H1 (cell line): Measurements from ENCODE around the gene KLHL17.

Experiments
- EP300 ChIP-seq, 2 experiments: IDR thresholded peaks; 1 replicate in 1 of 2; 2 replicates in 1 of 2; pipeline ENCODE4 v1.6.1; 2011 to 2012; ENCODE audit warnings: low read depth in 2 of 2, low read length in 2 of 2, mild to moderate bottlenecking in 2 of 2, borderline replicate concordance in 1 of 2, inconsistent platforms in 1 of 2, moderate library complexity in 1 of 2
- EZH2 ChIP-seq: fragments of 200-600 bp; sonication (generic); IDR thresholded peaks from 2 replicates; pipeline ENCODE4 v1.7.1; 2012; ENCODE audit warnings: low read depth, mild to moderate bottlenecking, moderate library complexity, low read length, inconsistent platforms; ENCODE audit not compliant: severe bottlenecking
- GABPA ChIP-seq: IDR thresholded peaks from 2 replicates; pipeline ENCODE4 v1.6.1; 2011; ENCODE audit warnings: mild to moderate bottlenecking, low read length, moderate library complexity, borderline replicate concordance; ENCODE audit not compliant: insufficient read depth
- JUN ChIP-seq: IDR thresholded peaks from 2 replicates; pipeline ENCODE4 v1.6.1; 2011; ENCODE audit warnings: low read depth, mild to moderate bottlenecking, improper control_type of control experiment, low read length
- POLR2A ChIP-seq, 2 experiments: IDR thresholded peaks; 1 replicate in 1 of 2; 2 replicates in 1 of 2; pipeline ENCODE4 v1.6.1; 2011; ENCODE audit warnings: low read depth in 2 of 2, low read length in 2 of 2, mild to moderate bottlenecking in 2 of 2; ENCODE audit errors: control extremely low read depth in 1 of 2
- RAD21 ChIP-seq, 2 experiments: IDR thresholded peaks in 1 of 2; conservative IDR thresholded peaks in 1 of 2; 2 replicates each; pipeline ENCODE4 v1.6.1; 2011; ENCODE audit warnings: low read depth in 2 of 2, low read length in 2 of 2, improper control_type of control experiment in 1 of 2, inconsistent platforms in 1 of 2, mild to moderate bottlenecking in 1 of 2, moderate library complexity in 1 of 2
- RNF2 ChIP-seq: fragments of 200-900, 300-1000 bp; sonication (generic); IDR thresholded peaks from 2 replicates; pipeline ENCODE4 v1.7.1; 2016; ENCODE audit warnings: borderline replicate concordance, low read depth, mild to moderate bottlenecking, antibody characterized with exemption, low read length; ENCODE audit not compliant: poor library complexity, severe bottlenecking; ENCODE audit errors: missing control alignments
- TF ChIP-seq, protein P1 (sequence below), 3 experiments: IDR thresholded peaks; 1 replicate in 2 of 3; 2 replicates in 1 of 3; pipeline versions ENCODE4 v1.5.1 to v1.6.1; 2011; ENCODE audit warnings: low read length in 3 of 3, mild to moderate bottlenecking in 3 of 3, inconsistent platforms in 2 of 3, low read depth in 1 of 3, moderate library complexity in 1 of 3; ENCODE audit not compliant: insufficient read depth in 1 of 3; ENCODE audit errors: control extremely low read depth in 1 of 3

- no peak for TF ChIP-seq EZH2
- no peak for TF ChIP-seq JUN
- TF ChIP-seq POLR2A (IDR thresholded peaks at IDR 0.05; ENCODE audit: control extremely low read depth in 1 of 2, low read depth in 2 of 2, low read length in 2 of 2), result no peak
- TF ChIP-seq, protein P1, sequence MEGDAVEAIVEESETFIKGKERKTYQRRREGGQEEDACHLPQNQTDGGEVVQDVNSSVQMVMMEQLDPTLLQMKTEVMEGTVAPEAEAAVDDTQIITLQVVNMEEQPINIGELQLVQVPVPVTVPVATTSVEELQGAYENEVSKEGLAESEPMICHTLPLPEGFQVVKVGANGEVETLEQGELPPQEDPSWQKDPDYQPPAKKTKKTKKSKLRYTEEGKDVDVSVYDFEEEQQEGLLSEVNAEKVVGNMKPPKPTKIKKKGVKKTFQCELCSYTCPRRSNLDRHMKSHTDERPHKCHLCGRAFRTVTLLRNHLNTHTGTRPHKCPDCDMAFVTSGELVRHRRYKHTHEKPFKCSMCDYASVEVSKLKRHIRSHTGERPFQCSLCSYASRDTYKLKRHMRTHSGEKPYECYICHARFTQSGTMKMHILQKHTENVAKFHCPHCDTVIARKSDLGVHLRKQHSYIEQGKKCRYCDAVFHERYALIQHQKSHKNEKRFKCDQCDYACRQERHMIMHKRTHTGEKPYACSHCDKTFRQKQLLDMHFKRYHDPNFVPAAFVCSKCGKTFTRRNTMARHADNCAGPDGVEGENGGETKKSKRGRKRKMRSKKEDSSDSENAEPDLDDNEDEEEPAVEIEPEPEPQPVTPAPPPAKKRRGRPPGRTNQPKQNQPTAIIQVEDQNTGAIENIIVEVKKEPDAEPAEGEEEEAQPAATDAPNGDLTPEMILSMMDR (IDR thresholded peaks at IDR 0.05; ENCODE audit: control extremely low read depth in 1 of 3, insufficient read depth in 1 of 3, low read depth in 1 of 3, low read length in 3 of 3), result peak in 2 of 3 experiments; percentile 64 to 67; a peak in 3 of 4 replicates
- TF ChIP-seq RNF2, result no peak
- TF ChIP-seq EP300 (IDR thresholded peaks at IDR 0.05; ENCODE audit: borderline replicate concordance in 1 of 2, low read depth in 2 of 2, low read length in 2 of 2), result no peak
- TF ChIP-seq RAD21 (IDR thresholded peaks at IDR 0.05 in 1 of 2, conservative IDR thresholded peaks at IDR 0.05 in 1 of 2; ENCODE audit: low read depth in 2 of 2, low read length in 2 of 2), result peak; percentile 31 to 57
- no peak for TF ChIP-seq GABPA
Measured at GRCh38 chr1:951364-951763, 9.0 kb upstream of the KLHL17 start.
